ENCODE measurements around the gene VIM. TPM values are rescaled to one million over a fixed set of nuclear protein-coding genes. Genes with fewer than 3 reads are reported as not detected.
A peak's percentile ranks its signal among the peaks of the same experiment; 100 is the strongest.

Gene VIM
- total RNA-seq, 2 experiments from 2014 or later = 590 to 602 TPM

DNA sequence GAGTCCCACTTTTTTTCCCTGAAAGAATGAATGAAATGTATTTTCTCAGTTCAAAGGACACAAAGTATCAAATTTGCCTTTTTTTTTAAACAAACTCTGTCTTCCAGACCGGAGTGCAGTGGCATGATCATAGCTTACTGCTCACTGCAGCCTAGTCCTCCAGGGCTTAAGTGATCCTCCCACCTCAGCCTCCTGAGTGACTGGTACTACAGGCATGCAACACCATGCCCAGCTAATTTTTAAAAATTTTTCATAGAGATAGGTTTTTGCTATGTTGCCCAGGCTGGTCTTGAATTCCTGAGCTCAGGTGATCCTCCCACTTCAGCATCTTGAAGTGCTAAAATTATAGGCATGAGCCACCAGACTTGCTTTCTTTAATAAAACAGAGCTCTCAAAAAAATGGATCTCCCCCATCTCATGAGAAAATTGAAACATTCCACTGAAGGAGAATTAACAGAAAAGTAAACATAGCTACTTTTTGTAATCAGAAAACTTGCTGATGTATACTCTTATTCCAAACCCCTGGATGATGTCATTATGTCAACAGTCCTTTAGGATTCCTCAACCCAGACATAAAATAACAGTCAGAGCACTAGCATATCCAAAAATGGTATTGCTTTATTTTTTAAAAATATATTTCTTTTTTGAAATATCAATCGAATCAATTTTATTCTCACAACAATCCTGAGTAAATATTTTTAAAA lies 14.2 kb upstream of the VIM start:
- no peak overlapping the region for H3K4me3 Mint-ChIP-seq
- POLR2A ChIA-PET = interaction anchor here (0.6 to 2.4 kb wide), 4 partner anchors 13 to 322 kb away, joined by 3 to 15 read pairs (median 4); partner anchors contain the start of gene TRDMT1
- H3K4me1 Mint-ChIP-seq (ENCODE audit: low read depth) = peaks cover 46% of the 10 kb centered on the region
- DNase-seq (no peak), ATAC-seq (no peak)
- no peak for TF ChIP-seq CTCF (IDR thresholded peaks at IDR 0.05)
- intact Hi-C loops (cut with micrococcal nuclease) = no loop called here
- peaks cover 2% of the 10 kb centered on the region for H3K36me3 Mint-ChIP-seq (ENCODE audit: low read depth)
- no peaks in the 10 kb centered on the region for H3K27me3 Mint-ChIP-seq
- H3K27ac Mint-ChIP-seq = no peak overlapping the region
- no peaks in the 10 kb centered on the region for H3K9me3 Mint-ChIP-seq
- CTCF ChIA-PET = interaction anchor here (1.1 to 1.5 kb wide), 2 partner anchors 12 to 16 kb away, joined by 3 to 9 read pairs; no protein-coding TSS in a partner anchor

- TF ChIP-seq CTCF (IDR thresholded peaks at IDR 0.05) = no peak
- H3K4me1 Mint-ChIP-seq (ENCODE audit: low read depth) = peaks cover 47% of the 10 kb centered on the region
- intact Hi-C loops (cut with micrococcal nuclease) = no loop called here
- H3K4me3 Mint-ChIP-seq = no peak overlapping the region
- POLR2A ChIA-PET = interaction anchor here (2.4 kb wide), 1 partner anchor 15 kb away, joined by 15 read pairs; no protein-coding TSS in a partner anchor
- ATAC-seq = no peak
- DNase-seq = no peak
- H3K36me3 Mint-ChIP-seq (ENCODE audit: low read depth) = peaks cover 2% of the 10 kb centered on the region
- CTCF ChIA-PET = interaction anchor here (1.5 kb wide), 1 partner anchor 16 kb away, joined by 9 read pairs; no protein-coding TSS in a partner anchor
- peak overlapping the region; percentile 48 for H3K27ac Mint-ChIP-seq
- H3K27me3 Mint-ChIP-seq = no peaks in the 10 kb centered on the region
- H3K9me3 Mint-ChIP-seq = no peaks in the 10 kb centered on the region
These were observed 13.5 kb upstream of the VIM start for GRCh38 chr10:17214526-17214925.

DNA sequence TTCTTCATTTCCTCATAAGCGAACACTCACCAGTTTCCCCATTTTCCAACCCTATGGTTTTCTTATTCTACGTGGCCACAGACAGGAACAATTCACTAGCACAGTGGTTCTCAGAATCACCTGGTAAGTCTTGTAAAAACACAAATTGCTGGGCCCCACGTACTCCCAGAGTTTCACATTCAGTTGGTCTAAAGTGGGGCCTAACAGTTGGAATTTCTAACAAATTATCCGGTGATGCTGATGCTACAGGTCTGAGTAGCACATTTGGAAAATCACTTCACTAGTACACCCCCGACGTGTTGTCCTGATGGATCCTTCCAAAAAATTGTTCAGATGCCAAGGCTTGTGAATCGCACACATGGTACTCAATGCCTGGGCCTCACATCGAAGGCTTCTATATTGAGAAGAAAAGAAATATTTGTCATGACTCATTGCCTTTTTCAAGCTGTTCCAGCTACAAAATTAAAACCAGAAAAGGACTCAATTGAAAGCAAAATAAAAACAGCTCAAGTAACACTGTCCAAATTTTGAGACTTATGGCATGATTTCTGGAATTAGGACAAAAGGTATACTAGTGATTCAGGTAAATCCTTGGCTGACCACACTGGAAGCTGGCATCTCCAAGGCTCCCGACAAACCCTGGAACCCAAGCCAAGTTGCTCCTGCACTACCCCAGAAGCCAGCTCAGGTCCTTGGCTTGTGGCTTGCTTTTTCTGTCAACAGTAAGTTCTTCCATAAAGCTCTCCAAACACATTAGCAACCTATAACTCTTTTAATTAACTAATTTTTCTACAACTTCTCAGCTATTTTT lies 12.9 kb upstream of the VIM start:
- ChIA-PET CTCF (interaction anchor here (0.6 to 1.7 kb wide), 5 partner anchors 8 to 325 kb away, joined by 3 to 7 read pairs (median 4); no protein-coding TSS in a partner anchor), POLR2A (interaction anchor here (0.7 to 2.7 kb wide), 3 partner anchors 14 to 190 kb away, joined by 3 to 30 read pairs (median 13); partner anchors contain the start of genes TRDMT1 and VIM)
- Mint-ChIP-seq H3K4me1 (ENCODE audit: low read depth) (peaks cover 48% of the 10 kb centered on the region), H3K27ac (peak overlapping the region; percentile 70), H3K9me3 (no peaks in the 10 kb centered on the region), H3K36me3 (ENCODE audit: low read depth) (peaks cover 2% of the 10 kb centered on the region), H3K4me3 (no peak overlapping the region), H3K27me3 (no peaks in the 10 kb centered on the region)
- TF ChIP-seq CTCF (IDR thresholded peaks at IDR 0.05) = no peak
- intact Hi-C loops (cut with micrococcal nuclease) = no loop called here
- DNase-seq = no peak
- no peak for ATAC-seq

GRCh38 chr10:17215782-17216122 lies 12.3 kb upstream of the VIM start:
- intact Hi-C loops (cut with micrococcal nuclease) = no loop called here
- POLR2A ChIA-PET = interaction anchor here (0.7 to 2.7 kb wide), 3 partner anchors 14 to 191 kb away, joined by 3 to 30 read pairs (median 13); partner anchors contain the start of genes TRDMT1 and VIM
- H3K27me3 Mint-ChIP-seq = no peaks in the 10 kb centered on the region
- H3K36me3 Mint-ChIP-seq (ENCODE audit: low read depth) = peaks cover 2% of the 10 kb centered on the region
- CTCF ChIA-PET = interaction anchor here (0.6 to 1.7 kb wide), 5 partner anchors 9 to 326 kb away, joined by 3 to 7 read pairs (median 4); no protein-coding TSS in a partner anchor
- ATAC-seq (no peak), DNase-seq (no peak)
- TF ChIP-seq CTCF (IDR thresholded peaks at IDR 0.05) = no peak
- H3K4me1 Mint-ChIP-seq (ENCODE audit: low read depth) = peaks cover 50% of the 10 kb centered on the region
- peak overlapping the region; percentile 32 for H3K4me3 Mint-ChIP-seq
- peak overlapping the region; percentile 95 for H3K27ac Mint-ChIP-seq
- no peaks in the 10 kb centered on the region for H3K9me3 Mint-ChIP-seq

All from activated CD8-positive, alpha-beta T cell treated with anti-CD3 and anti-CD28 coated beads for 36 hours (primary cell).